WTC11 (cell line): ENCODE results near the gene CAVIN1.
"Not testable (repeated sequence)": the region's sequence is repeated elsewhere in the genome, so short reads cannot be mapped to it uniquely, and the experiment has no call there.

Experiments used
- CREB1 ChIP-seq: sonication (generic); formaldehyde crosslinking; IDR thresholded peaks from 2 replicates; pipeline ENCODE4 v1.8.0; 2023; ENCODE audit warnings: mild to moderate bottlenecking, missing genetic modification reagents
- IRF1 ChIP-seq: sonication (generic); formaldehyde crosslinking; IDR thresholded peaks from 2 replicates; pipeline ENCODE4 v1.8.0; 2023; ENCODE audit warnings: missing genetic modification reagents
- IRF2 ChIP-seq: sonication (generic); formaldehyde crosslinking; IDR thresholded peaks from 2 replicates; pipeline ENCODE4 v1.8.0; 2022; ENCODE audit warnings: low read depth, missing genetic modification reagents, borderline replicate concordance
- JUN ChIP-seq: sonication (generic); formaldehyde crosslinking; IDR thresholded peaks from 2 replicates; pipeline ENCODE4 v1.8.0; 2023; ENCODE audit warnings: mild to moderate bottlenecking, missing genetic modification reagents
- STAT6 ChIP-seq: sonication (generic); formaldehyde crosslinking; conservative IDR thresholded peaks from 2 replicates; pipeline ENCODE4 v1.8.1; 2023; ENCODE audit warnings: mild to moderate bottlenecking, low read depth, missing genetic modification reagents, moderate library complexity
- ZNF121 ChIP-seq: sonication (generic); formaldehyde crosslinking; IDR thresholded peaks from 2 replicates; pipeline ENCODE4 v1.8.0; 2023; ENCODE audit warnings: missing genetic modification reagents

GRCh38 chr17:42366176-42367023, 56.7 kb downstream of the CAVIN1 start:
- TF ChIP-seq IRF1; CREB1 (CRISPR knock-in tag); STAT6 (CRISPR knock-in tag); ZNF121; JUN (CRISPR knock-in tag); IRF2: not testable (repeated sequence)
